HFF-Myc (cell line): Measurements from ENCODE around the gene ABLIM2.
A peak's percentile ranks its signal among the peaks of the same experiment; 100 is the strongest.

Experiments
- DNase-seq: peaks from one replicate; pipeline ENCODE4 v3.0.0-alpha.2; 2011; ENCODE audit warnings: low read depth; ENCODE audit errors: extremely low read depth
- H3K4me3 ChIP-seq: replicated peaks from 2 replicates; pipeline ENCODE4 v1.5.1; 2011; ENCODE audit warnings: low read depth, mild to moderate bottlenecking, control low read depth, low read length
- TF ChIP-seq, protein P1 (sequence below): IDR thresholded peaks from 2 replicates; pipeline ENCODE4 v1.5.1; 2012; ENCODE audit warnings: mild to moderate bottlenecking, low read depth, low read length, control low read depth; ENCODE audit errors: missing control alignments

The ABLIM2 gene

DNA sequence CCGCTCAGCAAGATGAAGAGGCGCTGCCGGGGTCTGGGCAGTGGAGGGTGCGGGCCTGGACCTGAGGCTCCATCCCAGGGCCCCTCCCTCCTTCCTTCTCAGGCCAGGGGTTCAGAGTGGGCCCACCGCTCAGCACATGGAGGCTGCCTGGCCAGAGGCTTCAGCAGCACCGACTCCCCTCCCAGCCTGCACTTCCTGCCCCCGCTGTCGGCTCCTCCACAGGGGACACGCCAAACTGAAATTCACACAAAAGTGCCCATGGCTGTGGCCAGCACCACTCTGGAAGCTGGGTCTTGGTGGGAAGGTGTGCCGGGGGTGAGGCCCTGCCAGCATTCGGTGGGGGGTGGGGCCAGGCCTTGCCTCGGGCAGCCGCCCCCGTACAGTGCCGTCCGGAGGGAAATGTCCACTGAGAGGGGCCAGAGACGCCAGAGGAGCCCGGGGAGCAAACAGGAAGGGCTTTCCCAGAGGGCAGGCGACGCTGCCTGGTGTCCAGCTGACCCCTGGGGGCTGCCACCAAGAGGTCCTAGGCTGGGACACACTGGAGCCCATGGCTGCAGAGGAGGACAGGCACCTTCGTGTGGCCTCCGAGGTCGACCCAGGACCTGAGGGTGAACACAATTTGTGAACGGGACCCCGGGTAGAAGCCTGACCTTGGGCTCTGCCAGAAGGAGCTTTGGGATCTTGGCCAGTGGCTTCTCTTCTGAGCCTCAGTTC, 134.4 kb downstream of the ABLIM2 start:
- no peak for DNase-seq
- TF ChIP-seq, protein P1, sequence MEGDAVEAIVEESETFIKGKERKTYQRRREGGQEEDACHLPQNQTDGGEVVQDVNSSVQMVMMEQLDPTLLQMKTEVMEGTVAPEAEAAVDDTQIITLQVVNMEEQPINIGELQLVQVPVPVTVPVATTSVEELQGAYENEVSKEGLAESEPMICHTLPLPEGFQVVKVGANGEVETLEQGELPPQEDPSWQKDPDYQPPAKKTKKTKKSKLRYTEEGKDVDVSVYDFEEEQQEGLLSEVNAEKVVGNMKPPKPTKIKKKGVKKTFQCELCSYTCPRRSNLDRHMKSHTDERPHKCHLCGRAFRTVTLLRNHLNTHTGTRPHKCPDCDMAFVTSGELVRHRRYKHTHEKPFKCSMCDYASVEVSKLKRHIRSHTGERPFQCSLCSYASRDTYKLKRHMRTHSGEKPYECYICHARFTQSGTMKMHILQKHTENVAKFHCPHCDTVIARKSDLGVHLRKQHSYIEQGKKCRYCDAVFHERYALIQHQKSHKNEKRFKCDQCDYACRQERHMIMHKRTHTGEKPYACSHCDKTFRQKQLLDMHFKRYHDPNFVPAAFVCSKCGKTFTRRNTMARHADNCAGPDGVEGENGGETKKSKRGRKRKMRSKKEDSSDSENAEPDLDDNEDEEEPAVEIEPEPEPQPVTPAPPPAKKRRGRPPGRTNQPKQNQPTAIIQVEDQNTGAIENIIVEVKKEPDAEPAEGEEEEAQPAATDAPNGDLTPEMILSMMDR, result no peak
- no peak overlapping the region for H3K4me3 ChIP-seq

DNA sequence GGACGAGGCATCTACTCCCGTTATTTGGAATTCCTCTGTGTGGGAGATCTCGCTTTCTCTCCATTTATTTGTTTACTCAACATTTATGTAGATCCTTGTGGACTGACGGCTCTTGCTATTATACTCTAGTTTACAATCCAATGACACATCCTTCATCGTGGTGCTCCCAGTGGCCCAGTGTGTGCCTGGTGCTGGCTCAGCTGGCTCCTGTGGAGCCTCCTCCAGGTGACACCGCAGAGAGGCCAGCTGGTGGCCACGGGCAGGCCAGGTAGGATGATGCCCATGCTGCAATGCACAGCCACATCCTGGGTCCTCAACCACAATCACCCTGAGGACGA, 134.9 kb downstream of the ABLIM2 start:
- no peak for DNase-seq

DNA sequence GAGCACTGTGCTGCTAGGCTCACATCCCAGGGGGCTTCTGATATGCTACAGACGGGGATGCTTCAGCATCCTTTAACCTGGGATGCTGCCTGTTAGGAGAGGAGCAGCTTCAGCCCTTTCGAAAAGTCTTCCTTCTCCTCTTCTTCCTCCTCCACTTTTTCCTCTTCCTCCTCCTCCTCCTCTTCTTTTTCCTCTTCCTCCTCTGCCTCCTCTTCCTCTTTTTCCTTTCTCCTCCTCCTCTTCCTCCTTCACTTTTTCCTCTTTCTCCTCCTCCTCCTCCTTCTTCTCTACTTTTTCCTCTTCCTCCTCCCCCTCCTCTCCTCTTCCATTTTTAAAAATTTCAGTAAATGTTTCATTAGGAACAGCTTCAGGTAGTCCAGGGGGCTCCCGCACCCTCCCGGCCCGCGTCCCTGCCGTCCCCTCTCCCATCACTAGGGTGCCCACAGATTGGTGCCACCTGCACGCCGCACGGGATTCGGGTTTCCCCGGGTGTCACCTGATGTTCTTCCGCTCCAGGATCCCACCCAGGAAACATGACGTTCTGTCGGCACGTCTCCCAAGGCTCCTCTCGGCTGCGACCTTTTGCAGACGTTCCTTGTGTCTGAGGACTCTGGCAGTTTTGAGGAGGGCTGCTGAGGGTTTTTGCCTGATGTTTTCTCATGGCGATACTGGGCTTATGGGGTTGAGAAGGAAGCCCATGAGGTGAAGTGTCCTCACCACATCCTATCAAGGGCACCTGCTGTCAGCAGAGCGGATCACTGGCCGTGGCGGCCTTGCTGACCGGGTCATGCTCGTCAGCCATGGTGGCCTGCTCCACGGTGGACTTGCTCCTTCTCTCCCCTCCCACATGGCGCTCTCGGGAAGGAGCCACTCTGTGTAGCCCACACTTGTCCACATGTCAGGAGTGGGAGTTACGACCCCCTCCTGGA, 135.6 kb downstream of the ABLIM2 start:
- no peak overlapping the region for H3K4me3 ChIP-seq
- TF ChIP-seq, protein P1, result no peak
- DNase-seq, result no peak

More for the DNA sequence above, 134.9 kb downstream of the ABLIM2 start:
- H3K4me3 ChIP-seq, result no peak overlapping the region
- TF ChIP-seq, protein P1, result no peak

DNA sequence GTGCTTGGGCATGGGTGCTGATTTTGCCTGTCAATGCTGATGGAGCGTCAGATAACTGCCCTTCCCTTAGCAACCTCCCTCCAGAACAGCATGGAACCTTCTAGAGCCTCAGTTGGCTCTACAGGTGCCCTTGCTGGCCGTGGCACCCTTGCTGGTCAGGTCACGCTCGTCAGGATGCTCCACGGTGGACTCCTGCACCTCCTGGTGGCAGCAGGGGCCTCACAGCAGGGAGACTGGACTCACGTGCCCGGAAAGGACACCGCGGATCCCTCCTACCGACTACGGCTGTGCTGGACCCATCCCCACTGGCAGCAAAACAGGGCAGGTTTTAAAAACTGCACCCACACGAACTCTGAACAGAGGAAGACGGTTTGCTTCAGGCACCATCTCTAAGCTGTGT, 136.8 kb downstream of the ABLIM2 start:
- H3K4me3 ChIP-seq, result no peak overlapping the region
- DNase-seq, result no peak

DNA sequence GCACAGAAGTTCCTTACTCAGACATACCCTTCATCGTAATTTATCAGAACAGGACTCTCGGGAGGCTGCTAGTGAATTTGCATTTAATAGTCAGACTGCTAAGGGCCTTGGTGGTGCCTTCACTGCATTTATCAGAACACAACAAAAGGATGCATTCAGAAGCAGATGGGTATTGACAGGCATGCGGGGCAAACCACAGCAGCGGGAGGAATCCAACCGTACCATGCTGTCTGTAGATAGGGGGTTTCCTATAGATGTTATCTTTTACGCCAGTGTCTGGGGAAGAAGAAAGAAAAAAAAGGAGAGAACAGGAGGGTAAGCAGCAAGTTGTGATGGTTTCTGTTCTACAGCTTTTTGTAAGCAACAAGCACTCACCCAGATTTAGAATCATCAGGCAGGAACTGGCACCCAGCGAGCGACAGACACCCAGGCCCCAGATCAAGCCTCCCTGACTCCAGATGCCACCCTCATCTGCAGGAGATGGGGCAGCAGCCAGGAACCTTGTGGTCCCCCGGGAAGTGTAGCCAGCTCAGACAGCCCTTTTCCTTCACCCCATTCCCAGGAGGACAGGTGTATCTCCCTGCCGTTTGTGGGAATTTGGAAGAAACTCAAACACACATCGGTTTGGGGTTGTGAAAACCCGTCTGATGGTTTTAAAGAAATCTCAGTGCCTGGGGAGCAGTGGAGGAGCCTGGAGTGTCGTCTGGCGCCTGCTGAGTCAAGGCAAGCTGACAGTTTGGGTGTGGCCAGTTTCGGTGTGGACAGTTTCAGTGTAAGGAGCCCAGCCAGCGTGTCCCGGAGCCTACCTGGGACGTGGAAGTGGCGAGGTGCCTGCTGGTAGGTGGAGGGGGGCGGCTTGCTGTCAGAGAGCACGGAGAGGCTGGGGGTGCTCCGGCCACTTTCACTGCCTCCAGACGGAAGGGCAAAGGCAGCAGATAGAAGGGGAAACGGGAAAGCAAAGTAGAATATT, 138.9 kb downstream of the ABLIM2 start:
- no peak overlapping the region for H3K4me3 ChIP-seq
- DNase-seq, result no peak
- TF ChIP-seq, protein P1, result no peak

More for the DNA sequence above, 136.8 kb downstream of the ABLIM2 start:
- TF ChIP-seq, protein P1, result peak; percentile 23

DNA sequence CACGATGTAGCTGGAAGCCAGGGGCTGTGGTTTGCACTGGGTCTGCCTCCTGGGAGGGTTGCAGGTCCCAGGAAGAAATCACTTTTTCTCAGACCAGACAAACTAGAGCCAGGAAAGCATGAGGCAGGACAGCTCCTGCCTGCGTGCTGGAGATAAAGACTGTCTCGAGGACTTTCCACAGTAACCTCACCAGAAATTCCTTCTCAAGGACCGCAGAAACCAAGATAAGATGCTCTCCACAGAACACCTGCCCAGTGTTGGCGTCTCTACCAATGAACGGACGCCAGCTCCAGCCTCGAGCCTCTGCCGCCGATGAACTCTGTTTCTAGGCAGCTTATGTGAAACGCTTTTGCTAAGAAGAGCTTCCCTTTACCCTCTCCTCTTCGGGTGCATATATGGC, 142.1 kb downstream of the ABLIM2 start:
- TF ChIP-seq, protein P1, result no peak
- H3K4me3 ChIP-seq, result no peak overlapping the region
- no peak for DNase-seq
